Transverse colon (tissue), 4 donors: ENCODE measurements around the gene TIGD1.

Experiments
- CTCF ChIP-seq, 5 experiments: fragments of 200-600 bp in 3 of 5; fragments of 450-650 bp in 2 of 5; sonication (generic) in 3 of 5; IDR thresholded peaks; 1 replicate in 2 of 5; 2 replicates in 3 of 5; pipeline ENCODE4 v1.5.1; 2016 to 2017; ENCODE audit warnings: antibody characterized with exemption in 5 of 5, inconsistent platforms in 3 of 5, mild to moderate bottlenecking in 2 of 5, moderate library complexity in 1 of 5
- POLR2A ChIP-seq: fragments of 450-650 bp; IDR thresholded peaks from one replicate; pipeline ENCODE4 v1.6.1; 2016; ENCODE audit warnings: antibody characterized with exemption, mild to moderate bottlenecking, moderate library complexity
- POLR2AphosphoS5 ChIP-seq, 3 donors: sonication (generic); formaldehyde crosslinking; IDR thresholded peaks; one replicate each; pipeline ENCODE4 v1.6.1; 2016; ENCODE audit warnings: antibody characterized with exemption in 3 of 3

GRCh38 chr2:232576995-232577394 is 26.6 kb upstream of the TIGD1 start:
- no peak for TF ChIP-seq CTCF (IDR thresholded peaks at IDR 0.05)
- TF ChIP-seq POLR2AphosphoS5 (IDR thresholded peaks at IDR 0.05), result no peak
- no peak for TF ChIP-seq POLR2A
